Thyroid gland (tissue), 4 donors: ENCODE results near the gene ZNF324. TPM values are rescaled to one million over a fixed set of nuclear protein-coding genes. Genes with fewer than 3 reads are reported as not detected.

Experiments
- DNase-seq, 2 donors: peaks; one replicate each; pipeline ENCODE4 v3.0.0-alpha.2; 2019
- H3K27ac ChIP-seq, 3 donors: fragments of 200-600 bp; sonication (generic); 1 replicate in 2 of 3; 2 replicates in 1 of 3; pipeline ENCODE4 v1.5.1; 2016 to 2019; ENCODE audit warnings: mild to moderate bottlenecking in 1 of 3, moderate library complexity in 1 of 3
- H3K27me3 ChIP-seq: fragments of 200-600 bp; sonication (generic); one replicate; pipeline ENCODE4 v1.5.1; 2019
- H3K36me3 ChIP-seq, 2 donors: fragments of 200-600 bp; sonication (generic); one replicate each; pipeline ENCODE4 v1.5.1; 2016 to 2019
- H3K4me1 ChIP-seq, 2 donors: fragments of 200-600 bp; sonication (generic); one replicate each; pipeline ENCODE4 v1.5.1; 2017 to 2019
- H3K4me3 ChIP-seq, 3 donors: fragments of 200-600 bp; sonication (generic); replicated peaks in 1 of 3; 1 replicate in 2 of 3; 2 replicates in 1 of 3; pipeline ENCODE4 v1.5.1; 2016; ENCODE audit warnings: mild to moderate bottlenecking in 1 of 3
- H3K9me3 ChIP-seq: fragments of 200-600 bp; sonication (generic); one replicate; pipeline ENCODE4 v1.5.1; 2017
- CTCF ChIP-seq, 6 experiments: fragments of 200-600 bp in 3 of 6; fragments of 450-650 bp in 3 of 6; sonication (generic) in 3 of 6; IDR thresholded peaks; one replicate each; pipeline ENCODE4 v1.5.1; 2016 to 2019; ENCODE audit warnings: antibody characterized with exemption in 6 of 6, mild to moderate bottlenecking in 2 of 6, inconsistent platforms in 1 of 6, moderate library complexity in 1 of 6
- POLR2A ChIP-seq, 2 donors: fragments of 450-650 bp; IDR thresholded peaks; one replicate each; pipeline ENCODE4 v1.6.1; 2017; ENCODE audit warnings: antibody characterized with exemption in 2 of 2, mild to moderate bottlenecking in 2 of 2, moderate library complexity in 1 of 2
- WGBS, 2 donors: methylation state at CpG; one replicate each; pipeline ENCODE4 v1.1.5; 2017; 5-methylcytosine and 5-hydroxymethylcytosine counted together
- intact Hi-C: fragments of 100-400 bp; cut with DNase I; formaldehyde crosslinking; loops from one replicate; pipeline ENCODE4 v1.15.1; 2023
- total RNA-seq, 4 donors: library from RNA; depleted of rRNA; stranded (reverse); fragments of >200 nt; gene quantifications; one replicate each; pipeline ENCODE4 v1.2.3, GENCODE V29; 2016

The ZNF324 gene
- total RNA-seq, 4 donors from 2014 or later = 27.0 to 41.7 (median 32.2) TPM

- H3K36me3 ChIP-seq = peaks cover 0 to 12% of the 10 kb centered on the region in 2 donors
- peaks cover 7 to 9% of the 10 kb centered on the region in 2 donors for H3K4me1 ChIP-seq
- peak in 1 of 2 donors; percentile 70 for TF ChIP-seq POLR2A (IDR thresholded peaks at IDR 0.05)
- peak in 1 of 6 experiments; percentile 4 for TF ChIP-seq CTCF (IDR thresholded peaks at IDR 0.05)
- H3K27ac ChIP-seq = no peak within 1 kb of the TSS
- H3K27me3 ChIP-seq = no peaks in the 10 kb centered on the region
- 0% methylated on average over 5 to 36 of the region's 79 CpGs for WGBS, 2 donors
- H3K9me3 ChIP-seq = no peaks in the 10 kb centered on the region
- DNase-seq = peak; percentile 99
- intact Hi-C loops = no loop called here
- H3K4me3 ChIP-seq = peak within 1 kb of the TSS; percentile 39 to 81 (median 73)
Observed at GRCh38 chr19:58451358-58452101, 15.3 kb upstream of the ZNF324 start, which contains the start of gene ZNF324B. Gene ZNF324B, plus strand, starts transcription at chr19:58451622. Its CDS starts 2,080 bp downstream, at chr19:58453702.

- no peaks in the 10 kb centered on the region for H3K9me3 ChIP-seq
- WGBS, 2 donors = 94 to 98% methylated on average over 6 of the region's 6 CpGs
- H3K4me3 ChIP-seq = no peak overlapping the region
- no peaks in the 10 kb centered on the region for H3K27me3 ChIP-seq
- H3K36me3 ChIP-seq = peaks cover 4 to 15% of the 10 kb centered on the region in 2 donors
- TF ChIP-seq CTCF (IDR thresholded peaks at IDR 0.05) (no peak), POLR2A (IDR thresholded peaks at IDR 0.05) (no peak)
- DNase-seq = no peak
- intact Hi-C loops = no loop called here
- H3K27ac ChIP-seq = no peak overlapping the region
- peaks cover 7 to 9% of the 10 kb centered on the region in 2 donors for H3K4me1 ChIP-seq
Observed at GRCh38 chr19:58453743-58454142, 13.1 kb upstream of the ZNF324 start.

GRCh38 chr19:58455306-58455705, 11.6 kb upstream of the ZNF324 start:
- TF ChIP-seq CTCF (IDR thresholded peaks at IDR 0.05) (no peak), POLR2A (IDR thresholded peaks at IDR 0.05) (no peak)
- H3K4me1 ChIP-seq = peaks cover 7 to 9% of the 10 kb centered on the region in 2 donors
- intact Hi-C loops = no loop called here
- no peaks in the 10 kb centered on the region for H3K9me3 ChIP-seq
- no peak for DNase-seq
- WGBS, 2 donors = 93 to 99% methylated on average over 4 to 15 of the region's 21 CpGs
- no peaks in the 10 kb centered on the region for H3K27me3 ChIP-seq
- H3K36me3 ChIP-seq = peaks cover 4 to 15% of the 10 kb centered on the region in 2 donors
- no peak overlapping the region for H3K4me3 ChIP-seq
- no peak overlapping the region for H3K27ac ChIP-seq

GRCh38 chr19:58456111-58456510, 10.8 kb upstream of the ZNF324 start:
- Histone ChIP-seq H3K4me3 (no peak overlapping the region), H3K36me3 (peaks cover 4 to 15% of the 10 kb centered on the region in 2 donors), H3K27me3 (no peaks in the 10 kb centered on the region), H3K27ac (no peak overlapping the region), H3K4me1 (peaks cover under 1 to 3% of the 10 kb centered on the region in 2 donors), H3K9me3 (no peaks in the 10 kb centered on the region)
- intact Hi-C loops = no loop called here
- TF ChIP-seq CTCF (IDR thresholded peaks at IDR 0.05) (no peak), POLR2A (IDR thresholded peaks at IDR 0.05) (no peak)
- no peak for DNase-seq
- 96 to 97% methylated on average over 28 to 35 of the region's 35 CpGs for WGBS, 2 donors

- Histone ChIP-seq H3K27ac (no peak overlapping the region), H3K9me3 (no peaks in the 10 kb centered on the region), H3K4me3 (no peak overlapping the region), H3K4me1 (no peaks in the 10 kb centered on the region), H3K27me3 (no peaks in the 10 kb centered on the region), H3K36me3 (peaks cover 4 to 12% of the 10 kb centered on the region in 2 donors)
- no peak for TF ChIP-seq CTCF (IDR thresholded peaks at IDR 0.05)
- no peak for TF ChIP-seq POLR2A (IDR thresholded peaks at IDR 0.05)
- intact Hi-C loops = no loop called here
- no peak for DNase-seq
- WGBS, 2 donors = 93 to 100% methylated on average over 2 of the region's 2 CpGs
Observed at GRCh38 chr19:58460039-58460438, 6.8 kb upstream of the ZNF324 start.
